Stimulated activated CD8-positive, alpha-beta memory T cell treated with anti-CD3 and anti-CD28 coated beads, Interleukin-15, amount 100 ng/mL, for 48 hours (primary cell): Measurements from ENCODE around the gene GREB1.

Source experiments
- DNase-seq, 2 donors: peaks; one replicate each; pipeline ENCODE4 v3.0.0-alpha.2; 2020; ENCODE audit warnings: low read depth in 2 of 2

Gene GREB1, protein sequence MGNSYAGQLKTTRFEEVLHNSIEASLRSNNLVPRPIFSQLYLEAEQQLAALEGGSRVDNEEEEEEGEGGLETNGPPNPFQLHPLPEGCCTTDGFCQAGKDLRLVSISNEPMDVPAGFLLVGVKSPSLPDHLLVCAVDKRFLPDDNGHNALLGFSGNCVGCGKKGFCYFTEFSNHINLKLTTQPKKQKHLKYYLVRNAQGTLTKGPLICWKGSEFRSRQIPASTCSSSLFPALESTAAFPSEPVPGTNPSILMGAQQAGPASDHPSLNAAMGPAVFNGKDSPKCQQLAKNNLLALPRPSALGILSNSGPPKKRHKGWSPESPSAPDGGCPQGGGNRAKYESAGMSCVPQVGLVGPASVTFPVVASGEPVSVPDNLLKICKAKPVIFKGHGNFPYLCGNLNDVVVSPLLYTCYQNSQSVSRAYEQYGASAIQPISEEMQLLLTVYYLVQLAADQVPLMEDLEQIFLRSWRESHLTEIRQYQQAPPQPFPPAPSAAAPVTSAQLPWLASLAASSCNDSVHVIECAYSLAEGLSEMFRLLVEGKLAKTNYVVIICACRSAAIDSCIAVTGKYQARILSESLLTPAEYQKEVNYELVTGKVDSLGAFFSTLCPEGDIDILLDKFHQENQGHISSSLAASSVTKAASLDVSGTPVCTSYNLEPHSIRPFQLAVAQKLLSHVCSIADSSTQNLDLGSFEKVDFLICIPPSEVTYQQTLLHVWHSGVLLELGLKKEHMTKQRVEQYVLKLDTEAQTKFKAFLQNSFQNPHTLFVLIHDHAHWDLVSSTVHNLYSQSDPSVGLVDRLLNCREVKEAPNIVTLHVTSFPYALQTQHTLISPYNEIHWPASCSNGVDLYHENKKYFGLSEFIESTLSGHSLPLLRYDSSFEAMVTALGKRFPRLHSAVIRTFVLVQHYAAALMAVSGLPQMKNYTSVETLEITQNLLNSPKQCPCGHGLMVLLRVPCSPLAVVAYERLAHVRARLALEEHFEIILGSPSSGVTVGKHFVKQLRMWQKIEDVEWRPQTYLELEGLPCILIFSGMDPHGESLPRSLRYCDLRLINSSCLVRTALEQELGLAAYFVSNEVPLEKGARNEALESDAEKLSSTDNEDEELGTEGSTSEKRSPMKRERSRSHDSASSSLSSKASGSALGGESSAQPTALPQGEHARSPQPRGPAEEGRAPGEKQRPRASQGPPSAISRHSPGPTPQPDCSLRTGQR (N-terminal part only)

GRCh38 chr2:11533278-11534070 lies at the start of gene GREB1:
Gene GREB1, plus strand, starts transcription at chr2:11534045. Its CDS starts 22,570 bp downstream, at chr2:11556615.
- DNase-seq, result no peak

DNA sequence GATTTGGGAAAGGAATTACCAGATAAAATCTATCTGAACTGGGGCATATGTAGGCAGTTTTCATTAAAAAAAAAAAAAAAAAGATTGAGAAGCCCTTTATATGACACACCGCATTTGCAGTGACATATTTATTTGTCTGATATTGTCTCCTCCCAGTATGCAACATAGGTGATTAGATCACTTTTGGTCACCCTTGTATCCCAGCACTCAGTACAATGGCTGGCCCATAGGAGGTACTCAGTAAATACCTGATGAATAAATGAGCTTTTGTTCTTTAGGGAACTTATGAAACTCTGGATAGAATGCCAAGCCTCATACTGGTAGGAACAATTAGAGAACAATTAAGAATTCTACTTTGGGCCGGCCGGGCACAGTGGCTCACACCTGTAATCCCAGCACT lies 45.0 kb upstream of the GREB1 start:
- no peak for DNase-seq

DNA sequence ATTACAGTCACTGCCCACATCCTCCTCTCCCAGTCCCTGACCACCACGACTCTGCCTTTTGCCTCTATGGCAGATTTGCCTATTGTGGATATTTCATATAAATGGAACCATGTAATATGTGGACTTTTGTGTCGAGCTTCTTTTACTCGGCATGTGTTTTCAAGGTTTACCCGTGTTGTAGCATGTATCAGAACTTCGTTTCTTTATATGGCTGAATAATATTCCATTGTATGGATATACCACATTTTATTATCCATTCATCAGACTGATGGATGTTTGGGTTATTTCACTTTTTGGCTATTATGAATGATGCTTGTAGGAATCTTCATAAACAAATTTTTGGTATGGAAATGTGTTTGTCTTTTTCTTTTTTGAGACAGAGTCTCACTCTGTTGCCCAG lies 43.7 kb upstream of the GREB1 start:
- no peak for DNase-seq

- no peak for DNase-seq
Observed at GRCh38 chr2:11491348-11491933, 42.4 kb upstream of the GREB1 start.

- DNase-seq, result no peak
Observed at GRCh38 chr2:11492244-11492643, 41.6 kb upstream of the GREB1 start.

DNA sequence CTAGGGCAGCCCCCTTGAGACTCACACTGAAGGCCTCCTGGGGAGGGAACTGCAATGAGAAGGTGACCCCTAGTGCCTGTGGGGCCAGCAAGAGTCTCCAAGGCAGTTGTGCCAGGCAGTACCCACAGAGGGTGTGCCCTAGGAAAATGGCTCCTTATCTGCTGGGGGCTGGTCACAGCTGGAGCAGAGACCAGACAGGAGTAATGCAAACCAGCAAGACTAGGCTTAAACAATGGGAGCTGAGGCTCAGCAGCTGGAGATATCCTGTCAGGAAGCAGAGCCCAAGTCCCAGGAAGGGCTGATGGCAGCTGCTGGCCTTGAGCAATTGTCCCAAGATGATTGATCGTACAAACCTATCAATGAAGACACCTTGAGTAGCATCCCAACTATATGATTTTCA lies 41.1 kb upstream of the GREB1 start:
- no peak for DNase-seq

- DNase-seq, result no peak
Observed at GRCh38 chr2:11493282-11493681, 40.6 kb upstream of the GREB1 start.

- no peak for DNase-seq
Observed at GRCh38 chr2:11494310-11494709, 39.5 kb upstream of the GREB1 start.

GRCh38 chr2:11495844-11496681 lies 37.8 kb upstream of the GREB1 start:
- no peak for DNase-seq

GRCh38 chr2:11498543-11499034 lies 35.3 kb upstream of the GREB1 start:
- no peak for DNase-seq

- no peak for DNase-seq
Observed at GRCh38 chr2:11499081-11499743, 34.6 kb upstream of the GREB1 start.

GRCh38 chr2:11500702-11501303 lies 33.0 kb upstream of the GREB1 start:
- no peak for DNase-seq

DNA sequence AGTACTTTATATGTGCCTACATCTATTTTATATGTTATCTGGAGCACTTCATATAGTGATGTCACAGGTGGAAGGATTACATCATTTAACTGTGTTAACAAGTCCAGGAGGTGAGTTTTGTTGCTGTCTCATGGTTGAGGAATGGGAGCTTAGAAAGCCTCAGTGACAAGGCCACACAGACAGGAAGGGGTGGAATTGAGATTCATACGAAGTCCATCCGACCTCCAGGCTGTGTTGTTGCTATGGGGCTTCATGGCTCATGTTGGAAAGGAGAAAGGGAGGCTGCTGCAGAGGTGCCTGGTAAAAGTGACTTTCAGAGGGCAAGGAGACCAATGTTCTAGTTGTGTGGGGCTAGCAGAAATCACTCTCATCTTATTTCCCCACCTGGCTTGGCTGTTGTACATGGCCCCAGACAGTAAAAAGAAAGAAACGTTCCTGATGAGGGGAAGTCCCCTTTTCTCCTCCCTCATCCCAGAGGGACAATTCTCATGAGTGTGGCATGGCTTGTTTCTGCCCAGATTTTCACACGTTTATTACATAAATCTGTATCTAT lies 31.0 kb upstream of the GREB1 start:
- no peak for DNase-seq

DNA sequence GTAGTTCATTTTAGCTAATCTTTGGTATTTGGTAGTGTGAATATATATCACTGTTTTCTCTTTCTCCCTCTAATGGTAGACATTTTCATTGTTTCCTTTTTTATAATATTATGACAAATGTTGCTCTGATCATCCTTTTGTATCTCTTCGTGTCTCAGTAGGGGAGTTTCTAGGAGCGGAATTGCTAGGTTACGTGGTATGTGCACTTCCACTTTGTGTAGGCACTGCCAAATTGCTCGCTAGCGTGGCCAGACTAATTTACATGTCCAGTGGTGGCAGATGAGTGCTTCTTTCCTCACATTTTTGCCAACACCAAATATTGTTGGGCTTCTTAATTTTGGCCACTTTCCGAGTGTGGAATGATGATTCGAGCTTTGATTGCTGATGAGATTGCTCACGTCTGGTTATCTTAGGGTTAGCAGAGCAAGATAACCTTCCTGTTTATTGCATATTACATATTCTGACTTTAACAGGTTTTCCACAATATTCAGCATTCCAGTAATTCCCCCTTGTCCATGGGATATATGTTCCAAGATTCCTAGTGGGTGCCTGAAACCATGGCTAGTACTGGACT lies 30.4 kb upstream of the GREB1 start:
- no peak for DNase-seq

DNA sequence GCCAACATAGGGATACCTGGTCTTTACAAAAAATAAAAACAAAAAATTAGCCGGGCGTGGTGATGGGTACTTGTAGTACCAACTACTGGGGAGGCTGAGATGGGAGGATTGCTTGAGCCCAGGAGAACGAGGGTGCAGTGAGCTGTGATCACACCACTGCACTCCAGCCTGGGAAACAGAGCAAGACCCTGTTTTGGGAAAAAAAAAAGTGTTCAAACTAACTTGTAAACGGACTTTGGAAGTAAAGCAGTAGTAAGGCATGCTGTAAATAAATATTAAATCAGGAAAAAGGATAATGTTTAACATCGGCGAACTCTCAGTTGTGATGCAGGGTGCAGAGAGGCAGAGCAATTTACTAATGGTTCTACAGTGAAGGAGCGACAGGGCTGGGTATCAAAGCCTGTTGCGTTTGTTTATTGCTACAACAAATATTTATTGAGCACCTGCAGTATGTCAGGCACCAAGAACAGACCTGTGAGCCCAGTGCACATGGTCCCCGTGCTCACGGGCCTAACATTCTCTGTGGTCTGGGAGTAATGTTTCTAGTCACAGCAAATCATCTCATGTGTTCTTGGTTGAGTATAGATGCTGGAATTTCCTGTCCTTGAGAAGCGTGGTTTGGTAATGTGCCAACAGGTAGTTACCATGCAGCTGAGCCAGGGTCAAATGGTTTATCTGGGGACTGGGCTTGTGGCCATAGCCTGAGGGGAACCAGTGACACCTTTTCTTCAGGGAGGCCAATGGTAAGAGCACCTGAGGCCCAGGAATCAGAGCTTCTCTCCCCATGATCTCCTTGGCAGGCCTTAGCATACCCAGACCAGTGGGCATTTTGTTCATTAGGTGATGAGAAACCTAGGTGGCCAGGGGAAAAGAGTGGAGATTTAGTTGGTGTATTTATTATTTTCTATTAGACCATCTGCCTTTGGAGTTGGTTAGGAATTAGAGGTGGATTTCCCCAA lies 27.9 kb upstream of the GREB1 start:
- DNase-seq, result no peak

GRCh38 chr2:11506611-11506969 lies 27.3 kb upstream of the GREB1 start:
- DNase-seq, result no peak

DNA sequence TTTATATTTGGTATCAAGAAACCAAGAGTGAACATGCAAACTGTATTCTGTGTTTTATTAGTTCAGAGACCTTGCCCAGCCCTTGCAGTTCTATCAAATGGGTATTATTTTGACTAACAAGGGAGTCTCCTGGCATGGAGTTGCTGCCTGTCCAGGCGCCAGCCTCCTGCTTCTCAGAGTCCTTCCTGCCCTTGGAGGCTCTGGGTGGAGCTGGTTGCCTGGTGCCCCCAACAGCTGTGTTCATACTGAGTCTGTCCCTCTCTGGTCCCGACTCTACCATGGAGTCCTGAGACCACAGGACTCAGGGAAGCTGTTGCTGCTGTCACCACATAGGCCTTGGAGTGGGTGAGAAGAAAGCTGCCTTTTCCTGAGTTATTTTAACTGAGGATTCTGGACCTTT lies 26.3 kb upstream of the GREB1 start:
- no peak for DNase-seq
